PC-9 (cell line): ENCODE results near the gene NOC2L.

Source experiments
- EZH2 ChIP-seq: fragments of 200-600 bp; sonication (generic); IDR thresholded peaks from 2 replicates; pipeline ENCODE4 v1.8.0; 2017; ENCODE audit warnings: antibody characterized with exemption, low read depth
- TF ChIP-seq, protein P1 (sequence below): fragments of 200-600 bp; sonication (generic); conservative IDR thresholded peaks from 2 replicates; pipeline ENCODE4 v1.6.1; 2017; ENCODE audit warnings: mixed run types, antibody characterized with exemption, mild to moderate bottlenecking, moderate library complexity

DNA sequence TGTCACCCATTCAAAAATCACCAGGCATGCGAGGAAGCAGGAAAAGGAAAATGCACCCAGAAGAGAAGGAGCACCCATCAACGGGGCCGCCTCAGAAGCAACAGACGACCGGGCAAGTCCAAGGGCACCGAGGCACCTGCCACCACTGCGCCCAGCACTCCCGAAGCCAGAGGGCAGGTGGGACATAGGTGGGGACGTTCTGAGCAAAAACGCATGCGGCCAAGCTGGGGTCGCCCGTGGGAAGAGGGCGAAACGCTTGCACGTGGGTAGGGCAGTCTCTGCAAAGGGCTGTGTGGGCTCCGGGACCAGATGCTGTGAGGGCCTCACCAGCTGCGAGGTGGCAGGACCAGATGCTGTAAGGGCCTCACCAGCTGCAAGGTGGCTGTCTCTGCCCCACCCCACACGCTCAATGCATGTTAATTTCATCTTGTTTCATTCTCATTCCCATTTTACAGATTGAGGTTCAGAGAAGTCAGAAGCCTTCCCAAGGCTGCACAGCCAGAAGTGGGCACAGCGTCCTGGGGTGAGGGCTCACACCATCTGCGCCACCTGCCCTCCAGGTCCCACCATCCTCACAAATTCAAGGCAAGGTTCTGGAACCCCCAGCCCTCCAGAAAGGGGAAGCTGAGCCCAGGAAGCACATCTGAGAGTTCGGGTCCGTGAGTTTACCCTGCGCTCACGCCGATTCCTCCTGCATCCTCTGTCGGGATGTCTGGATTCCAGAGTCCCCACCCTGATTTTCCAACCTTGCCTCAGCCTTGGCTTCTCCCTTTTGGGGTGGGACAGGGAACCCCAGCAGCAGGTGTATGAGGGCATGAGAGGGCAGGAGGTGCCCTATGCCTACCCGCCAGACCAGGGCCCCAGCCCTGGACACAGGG lies 43.5 kb downstream of the NOC2L start:
- TF ChIP-seq, protein P1, sequence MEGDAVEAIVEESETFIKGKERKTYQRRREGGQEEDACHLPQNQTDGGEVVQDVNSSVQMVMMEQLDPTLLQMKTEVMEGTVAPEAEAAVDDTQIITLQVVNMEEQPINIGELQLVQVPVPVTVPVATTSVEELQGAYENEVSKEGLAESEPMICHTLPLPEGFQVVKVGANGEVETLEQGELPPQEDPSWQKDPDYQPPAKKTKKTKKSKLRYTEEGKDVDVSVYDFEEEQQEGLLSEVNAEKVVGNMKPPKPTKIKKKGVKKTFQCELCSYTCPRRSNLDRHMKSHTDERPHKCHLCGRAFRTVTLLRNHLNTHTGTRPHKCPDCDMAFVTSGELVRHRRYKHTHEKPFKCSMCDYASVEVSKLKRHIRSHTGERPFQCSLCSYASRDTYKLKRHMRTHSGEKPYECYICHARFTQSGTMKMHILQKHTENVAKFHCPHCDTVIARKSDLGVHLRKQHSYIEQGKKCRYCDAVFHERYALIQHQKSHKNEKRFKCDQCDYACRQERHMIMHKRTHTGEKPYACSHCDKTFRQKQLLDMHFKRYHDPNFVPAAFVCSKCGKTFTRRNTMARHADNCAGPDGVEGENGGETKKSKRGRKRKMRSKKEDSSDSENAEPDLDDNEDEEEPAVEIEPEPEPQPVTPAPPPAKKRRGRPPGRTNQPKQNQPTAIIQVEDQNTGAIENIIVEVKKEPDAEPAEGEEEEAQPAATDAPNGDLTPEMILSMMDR = no peak
- TF ChIP-seq EZH2 = no peak
